Kidney tubule cell (primary cell): Measurements from ENCODE around the gene LRBA.
"Not testable (repeated sequence)": the region's sequence is repeated elsewhere in the genome, so short reads cannot be mapped to it uniquely, and the experiment has no call there.

Source experiments
- DNase-seq: peaks from one replicate; pipeline ENCODE4 v3.0.0-alpha.2; 2018; ENCODE audit warnings: low spot score

Gene LRBA

DNA sequence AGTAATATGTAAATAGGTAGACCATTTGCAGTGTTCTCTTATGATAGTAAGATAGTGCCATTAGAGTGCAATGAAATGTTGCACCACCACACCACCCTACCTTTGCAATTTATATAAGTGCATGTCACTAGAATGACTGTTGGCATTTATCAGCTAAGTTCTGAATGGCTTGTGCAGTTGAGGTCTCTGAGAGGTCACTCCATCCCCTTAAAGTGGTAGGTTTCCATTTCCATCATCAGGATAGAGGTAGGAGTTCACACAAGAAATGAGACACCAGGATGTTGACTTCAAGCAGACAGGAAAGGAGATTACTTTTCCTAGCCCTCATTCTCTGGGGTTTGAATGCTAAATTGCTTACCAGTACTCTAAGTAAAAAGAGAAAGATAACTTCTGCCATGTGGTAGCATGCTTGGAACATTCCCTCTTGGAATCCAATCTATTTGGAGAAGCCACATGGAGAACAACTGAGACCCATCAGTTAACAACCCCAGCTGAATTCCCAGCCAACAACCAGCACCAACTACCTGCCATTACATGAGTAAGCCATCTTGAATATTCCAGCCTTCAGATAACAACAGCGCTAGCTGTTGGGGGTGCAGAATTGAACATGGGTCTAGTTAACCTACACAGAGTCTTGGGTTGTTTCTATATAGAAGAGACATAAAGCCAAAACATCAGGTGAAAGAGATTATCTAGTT, 6.7 kb upstream of the LRBA start:
- DNase-seq, result no peak

- peak; percentile 89 for DNase-seq
Observed at GRCh38 chr4:151015459-151016347, 619 bp upstream of the LRBA start.

DNA sequence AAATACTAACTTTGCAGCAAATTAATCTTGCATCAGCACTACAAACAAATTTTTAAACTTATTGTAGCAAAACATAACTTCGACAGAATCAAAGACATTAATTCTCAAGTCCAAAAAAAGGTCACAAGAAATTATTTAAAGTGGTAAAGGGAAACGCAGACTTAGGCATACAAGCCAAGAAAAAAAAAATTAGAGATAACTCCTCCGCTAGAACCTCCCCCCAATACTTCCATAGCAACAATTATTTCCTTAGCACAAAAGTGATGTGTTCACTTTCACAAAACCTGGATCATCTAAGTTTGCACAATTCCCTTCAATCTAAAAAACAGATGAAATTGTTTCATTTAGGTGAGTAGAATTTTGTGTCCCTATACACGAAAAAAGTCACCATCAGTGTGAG, 1.1 kb downstream of the LRBA start:
- no peak for DNase-seq

- DNase-seq, result peak; percentile 17
Observed at GRCh38 chr4:151013491-151013890, 1.6 kb downstream of the LRBA start.

GRCh38 chr4:151012820-151013219, 2.3 kb downstream of the LRBA start:
- peak; percentile 85 for DNase-seq

GRCh38 chr4:151012376-151012775, 2.7 kb downstream of the LRBA start:
- DNase-seq, result no peak

DNA sequence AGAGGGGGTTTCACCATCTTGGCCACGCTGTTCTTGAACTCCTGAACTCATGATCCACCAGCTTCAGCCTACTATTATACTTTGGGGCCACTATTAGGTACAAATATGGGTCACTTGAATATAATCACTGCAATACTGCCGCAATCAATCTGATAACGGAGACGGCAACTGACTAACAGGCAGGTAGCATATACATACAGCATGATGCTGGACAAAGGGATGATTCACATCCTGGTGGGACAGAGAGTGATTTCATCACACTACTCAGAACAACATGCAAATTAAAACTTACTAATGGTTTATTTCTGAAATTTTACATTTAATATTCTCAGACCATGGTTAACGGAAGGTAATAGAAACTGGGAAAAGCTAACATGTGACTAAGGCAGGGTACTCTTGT, 10.9 kb downstream of the LRBA start:
- peak; percentile 64 for DNase-seq

DNA sequence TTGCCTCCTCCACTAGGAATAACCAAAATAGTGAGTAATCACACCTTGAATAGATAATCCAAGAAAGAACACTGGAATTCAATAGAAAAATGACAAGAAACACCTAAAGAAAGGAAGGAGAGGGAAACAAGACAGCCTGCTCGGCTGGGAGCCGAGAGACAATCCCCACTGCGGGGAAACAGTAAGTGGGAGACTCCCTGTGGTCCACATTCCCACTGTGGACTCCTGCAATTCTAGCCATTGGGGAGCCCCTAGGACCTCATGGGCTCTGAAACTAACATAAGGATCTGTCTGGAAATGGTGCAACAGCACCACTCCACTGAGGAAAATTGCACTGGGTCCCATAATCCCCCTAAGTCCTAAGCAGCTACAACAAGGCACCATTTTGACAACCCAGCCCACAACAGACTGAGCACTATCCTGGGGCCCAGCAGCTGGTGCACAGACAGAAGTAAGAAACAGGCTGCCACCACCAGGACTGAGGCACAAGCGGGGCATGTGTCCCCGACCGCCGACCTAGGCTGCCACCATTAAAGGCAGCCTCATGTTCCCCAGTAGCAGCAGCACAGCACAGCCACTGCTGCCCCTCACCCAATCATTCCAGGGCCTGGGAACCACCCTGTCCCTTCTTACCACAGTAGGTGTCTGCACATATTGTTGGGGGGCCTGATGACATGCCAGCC, 14.2 kb downstream of the LRBA start:
- no peak for DNase-seq

DNA sequence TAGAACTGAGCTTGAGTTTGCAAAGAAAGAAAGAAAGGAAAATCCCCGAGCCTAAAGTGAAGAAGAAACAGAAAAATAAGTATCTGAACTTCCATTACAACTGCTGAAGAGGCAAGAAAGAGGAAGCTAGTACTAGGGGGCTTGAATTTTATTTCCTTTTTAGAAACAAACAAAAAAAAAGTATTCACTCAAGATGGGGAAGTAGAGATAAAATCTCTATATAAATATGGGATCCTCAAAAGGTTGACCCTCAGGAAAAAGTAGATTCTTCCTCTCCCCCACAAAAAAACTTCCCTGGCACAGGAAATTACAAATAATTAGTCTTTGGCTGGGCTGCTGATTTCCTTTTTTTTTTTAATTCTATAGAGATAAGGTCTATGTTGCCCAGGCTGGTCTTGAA, 16.0 kb downstream of the LRBA start:
- no peak for DNase-seq

- no peak for DNase-seq
Observed at GRCh38 chr4:150997141-150997540, 17.9 kb downstream of the LRBA start.

DNA sequence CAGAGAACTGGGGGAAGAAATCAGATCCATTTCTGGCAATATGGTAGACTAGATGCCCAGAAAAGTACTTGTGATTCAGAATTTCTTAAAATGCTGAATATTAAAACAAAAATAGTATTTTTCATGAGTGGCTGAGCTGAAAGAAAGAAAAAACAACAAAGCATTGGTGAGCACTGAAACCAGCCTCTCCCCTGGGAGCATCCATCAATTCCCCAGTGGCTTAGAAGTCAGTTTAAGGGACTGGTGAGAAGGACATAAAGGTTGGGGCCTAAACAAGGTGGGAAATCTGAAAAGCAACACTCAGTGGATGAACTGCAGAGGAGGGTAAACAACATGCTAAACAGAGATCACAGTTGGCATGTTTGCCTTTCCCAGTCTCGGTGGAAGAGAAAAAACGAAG, 20.4 kb downstream of the LRBA start:
- DNase-seq, result no peak

GRCh38 chr4:150993577-150993976, 21.5 kb downstream of the LRBA start:
- not testable (repeated sequence) for DNase-seq

DNA sequence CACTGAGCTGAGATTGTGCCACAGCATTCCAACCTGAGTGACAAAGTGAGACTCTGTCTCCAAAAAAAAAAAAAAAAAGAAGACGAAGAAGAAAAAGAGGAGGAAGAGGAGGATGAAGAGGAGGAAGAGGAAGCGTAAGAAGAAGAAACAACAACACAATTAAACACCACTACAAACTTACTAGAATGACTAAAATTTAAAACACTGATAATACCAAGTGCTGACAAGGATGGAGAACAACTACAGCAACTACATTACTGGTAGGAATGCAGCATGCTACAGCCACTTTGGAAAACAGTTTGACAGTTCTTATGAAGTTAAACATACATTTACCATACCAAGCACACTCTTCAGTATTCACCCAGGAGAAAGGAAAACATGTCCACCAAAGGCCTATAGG, 24.1 kb downstream of the LRBA start:
- DNase-seq, result no peak

DNA sequence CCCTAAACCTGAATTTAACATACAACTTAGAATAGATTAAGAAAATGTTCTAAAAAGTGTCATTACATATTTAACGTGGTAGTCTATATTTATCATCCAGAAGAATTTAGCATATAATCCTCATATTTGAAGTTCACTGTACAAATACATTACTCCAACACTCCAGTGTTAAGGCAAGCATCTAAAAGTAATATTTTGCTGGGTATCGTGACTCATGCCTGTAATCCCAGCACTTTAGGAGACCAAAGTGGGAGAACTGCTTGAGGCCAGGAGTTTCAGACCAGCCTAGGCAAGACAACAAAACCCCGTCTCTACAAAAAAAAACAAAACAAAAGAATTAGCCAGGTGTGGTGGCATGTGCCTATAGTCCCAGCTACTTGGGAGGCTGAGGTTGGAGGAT, 24.8 kb downstream of the LRBA start:
- no peak for DNase-seq

GRCh38 chr4:150988238-150988637, 26.8 kb downstream of the LRBA start:
- no peak for DNase-seq

- DNase-seq, result no peak
Observed at GRCh38 chr4:150987204-150987603, 27.9 kb downstream of the LRBA start.

DNA sequence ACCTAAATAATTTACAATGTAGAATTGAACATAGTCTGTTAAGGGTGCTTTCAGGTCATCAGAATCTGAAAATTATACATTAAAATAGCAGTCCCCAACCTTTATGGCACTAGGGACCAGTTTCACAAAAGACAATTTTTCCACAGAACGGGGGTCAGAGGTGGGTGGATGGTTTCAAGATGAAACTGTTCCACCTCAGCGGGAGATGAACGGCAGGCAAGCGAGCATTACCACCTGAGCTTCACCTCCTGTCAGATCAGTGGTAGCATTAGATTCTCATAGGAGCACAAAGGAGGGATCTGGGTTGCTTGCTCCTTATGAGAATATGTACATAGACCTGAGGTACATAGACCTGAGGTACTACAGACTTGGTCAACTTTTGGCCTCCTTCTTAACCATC, 29.0 kb downstream of the LRBA start:
- DNase-seq, result no peak

GRCh38 chr4:150983851-150984250, 31.2 kb downstream of the LRBA start:
- DNase-seq, result no peak

- DNase-seq, result no peak
Observed at GRCh38 chr4:150982557-150983233, 32.4 kb downstream of the LRBA start.

DNA sequence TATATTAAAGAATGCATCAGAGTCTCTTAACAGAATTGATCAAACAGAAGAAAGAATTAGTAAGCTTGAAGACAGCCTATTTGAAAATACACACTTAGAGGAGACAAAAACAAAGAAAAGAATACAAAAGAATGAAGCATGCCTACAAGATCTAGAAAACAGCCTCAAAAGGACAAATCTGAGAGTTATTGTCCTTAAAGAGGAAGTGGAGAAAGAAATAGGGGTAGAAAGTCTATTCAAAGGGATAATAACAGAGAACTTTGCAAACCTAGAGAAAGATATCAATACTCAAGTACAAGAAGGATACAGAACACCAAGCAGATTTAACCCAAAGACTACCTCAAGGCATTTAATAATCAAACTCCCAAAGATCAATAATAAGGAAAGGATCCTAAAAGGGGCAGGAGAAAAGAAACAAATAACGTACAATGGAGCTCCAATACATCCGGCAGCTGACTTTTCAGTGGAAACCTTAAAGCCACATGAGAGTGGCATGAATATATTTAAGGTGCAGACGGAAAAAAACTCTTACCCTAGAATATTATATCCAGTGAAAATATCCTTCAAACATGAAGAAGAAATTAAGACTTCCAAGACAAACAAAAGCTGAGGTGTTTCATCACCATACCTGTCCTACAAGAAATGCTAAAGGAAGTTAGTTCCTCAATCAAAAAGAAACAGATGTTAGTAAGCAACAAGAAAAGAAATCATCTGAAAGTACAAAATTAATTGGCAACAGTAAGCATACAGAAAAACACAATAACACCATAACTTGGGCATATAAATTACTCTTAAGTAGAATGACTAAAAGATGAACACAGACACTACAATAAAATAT, 36.1 kb downstream of the LRBA start:
- DNase-seq, result no peak

GRCh38 chr4:150976478-150977118, 38.5 kb downstream of the LRBA start:
- no peak for DNase-seq
